H1 (cell line): ENCODE measurements around the gene CCDC169. TPM values are rescaled to one million over a fixed set of nuclear protein-coding genes. Genes with fewer than 3 reads are reported as not detected.

Experiments
- CTCF ChIA-PET: fragments of 300-600 bp; sonication (Branson Sonifier 250); formaldehyde crosslinking; loops from one replicate; lab custom pipeline; 2021; ENCODE audit not compliant: partially characterized antibody; lab: Charles Lee
- POLR2A ChIA-PET: fragments of 300-600 bp; sonication (Branson Sonifier 250); formaldehyde crosslinking; loops from one replicate; lab custom pipeline; 2021; ENCODE audit warnings: inconsistent platforms; ENCODE audit not compliant: partially characterized antibody; lab: Charles Lee
- DNase-seq, 2 experiments: peaks; one replicate each; pipeline versions ENCODE4 v3.0.0 to v3.0.0-alpha.2; 2010 to 2022; ENCODE audit warnings: low spot score in 2 of 2, low read depth in 1 of 2, mixed read lengths in 1 of 2
- FAIRE-seq: peaks from 2 replicates; lab custom pipeline; 2011; peaks lifted over from hg19 to GRCh38; lab: Jason Lieb, UNC
- H2AFZ ChIP-seq: 2 replicates; pipeline ENCODE4 v1.8.1; 2012; ENCODE audit warnings: low read length, inconsistent platforms
- H2AK5ac ChIP-seq: 2 replicates; pipeline ENCODE4 v1.6.1; 2013; ENCODE audit warnings: low read depth, low read length
- H2BK120ac ChIP-seq: replicated peaks from 2 replicates; pipeline ENCODE3; 2013; ENCODE audit warnings: low read depth, low read length, inconsistent platforms
- H2BK12ac ChIP-seq: 2 replicates; pipeline ENCODE4 v1.6.1; 2013; ENCODE audit warnings: low read depth, low read length
- H2BK15ac ChIP-seq: 2 replicates; pipeline ENCODE4 v1.6.1; 2013; ENCODE audit warnings: low read length
- H2BK20ac ChIP-seq: 2 replicates; pipeline ENCODE4 v1.6.1; 2013; ENCODE audit warnings: low read length
- H2BK5ac ChIP-seq: 2 replicates; pipeline ENCODE4 v1.6.1; 2013; ENCODE audit warnings: low read depth, low read length
- H3K14ac ChIP-seq: 2 replicates; pipeline ENCODE4 v1.6.1; 2013; ENCODE audit warnings: inconsistent platforms; ENCODE audit not compliant: insufficient read length
- H3K18ac ChIP-seq: 2 replicates; pipeline ENCODE4 v1.6.1; 2013; ENCODE audit warnings: low read length; ENCODE audit errors: extremely low read depth
- H3K23ac ChIP-seq: 2 replicates; pipeline ENCODE4 v1.6.1; 2013; ENCODE audit warnings: inconsistent platforms; ENCODE audit not compliant: insufficient read length
- H3K23me2 ChIP-seq: 2 replicates; pipeline ENCODE4 v1.6.1; 2013; ENCODE audit warnings: low read depth, low read length
- H3K27ac ChIP-seq: 2 replicates; pipeline ENCODE4 v1.6.1; 2011; ENCODE audit warnings: low read depth, low read length, inconsistent platforms
- H3K27me3 ChIP-seq, 4 experiments: replicated peaks in 1 of 4; 1 replicate in 1 of 4; 2 replicates in 3 of 4; pipeline versions ENCODE4 v1.6.1 to v1.8.1; 2011 to 2013; ENCODE audit warnings: low read length in 3 of 4, mild to moderate bottlenecking in 3 of 4, inconsistent platforms in 2 of 4, mixed read lengths in 2 of 4, moderate library complexity in 1 of 4; ENCODE audit not compliant: control insufficient read depth in 3 of 4, insufficient read depth in 3 of 4; ENCODE audit errors: extremely low read depth in 1 of 4
- H3K36me3 ChIP-seq, 4 experiments: 2 replicates each; pipeline versions ENCODE4 v1.6.1 to v1.8.1; 2011 to 2013; ENCODE audit warnings: mild to moderate bottlenecking in 4 of 4, low read length in 3 of 4, moderate library complexity in 2 of 4, control low read depth in 1 of 4, inconsistent platforms in 1 of 4; ENCODE audit not compliant: insufficient read depth in 4 of 4, control insufficient read depth in 2 of 4
- H3K4ac ChIP-seq: replicated peaks from 2 replicates; pipeline ENCODE3; 2013; ENCODE audit warnings: low read length, low read depth, mixed read lengths, inconsistent platforms; ENCODE audit not compliant: insufficient read length
- H3K4me1 ChIP-seq, 4 experiments: replicated peaks in 1 of 4; 1 replicate in 1 of 4; 2 replicates in 3 of 4; pipeline versions ENCODE4 v1.6.1 to v1.8.1; 2011 to 2013; ENCODE audit warnings: low read length in 3 of 4, inconsistent platforms in 2 of 4, mixed read lengths in 1 of 4; ENCODE audit not compliant: insufficient read depth in 4 of 4, control insufficient read depth in 3 of 4
- H3K4me2 ChIP-seq, 2 experiments: 2 replicates each; pipeline versions ENCODE4 v1.6.1 to v1.8.1; 2011 to 2013; ENCODE audit warnings: low read depth in 2 of 2, low read length in 2 of 2, control low read depth in 1 of 2, inconsistent platforms in 1 of 2, mild to moderate bottlenecking in 1 of 2; ENCODE audit not compliant: insufficient read depth in 1 of 2
- H3K4me3 ChIP-seq, 4 experiments: fragments of 200-600, 300-600 bp in 1 of 4; sonication (generic), shearing (Covaris generic), sonication (Bioruptor Twin) in 1 of 4; 2 replicates each; pipeline versions ENCODE4 v1.5.1 to v1.8.1; 2011 to 2016; ENCODE audit warnings: low read length in 4 of 4, low read depth in 3 of 4, control low read depth in 2 of 4, inconsistent platforms in 2 of 4, mild to moderate bottlenecking in 2 of 4, mixed read lengths in 1 of 4, moderate library complexity in 1 of 4; ENCODE audit not compliant: insufficient read depth in 2 of 4; ENCODE audit errors: extremely low read depth in 1 of 4
- H3K56ac ChIP-seq: replicated peaks from 2 replicates; pipeline ENCODE3; 2013; ENCODE audit warnings: low read depth, mild to moderate bottlenecking, mixed read lengths, low read length, inconsistent platforms; ENCODE audit not compliant: insufficient read length
- H3K79me1 ChIP-seq: 2 replicates; pipeline ENCODE4 v1.6.1; 2013; ENCODE audit warnings: low read depth, low read length, control low read depth
- H3K79me2 ChIP-seq, 2 experiments: 2 replicates each; pipeline versions ENCODE4 v1.6.1 to v1.8.1; 2012 to 2013; ENCODE audit warnings: low read length in 2 of 2, mild to moderate bottlenecking in 2 of 2, inconsistent platforms in 1 of 2; ENCODE audit not compliant: insufficient read depth in 2 of 2, control insufficient read depth in 1 of 2
- H3K9ac ChIP-seq, 4 experiments: replicated peaks in 1 of 4; 1 replicate in 1 of 4; 2 replicates in 3 of 4; pipeline versions ENCODE4 v1.6.1 to v1.8.1; 2011 to 2013; ENCODE audit warnings: low read depth in 3 of 4, low read length in 3 of 4, control low read depth in 2 of 4, mild to moderate bottlenecking in 2 of 4, moderate library complexity in 2 of 4, inconsistent platforms in 1 of 4; ENCODE audit errors: extremely low read depth in 1 of 4
- H3K9me3 ChIP-seq, 2 experiments: 2 replicates each; pipeline versions ENCODE4 v1.6.1 to v1.8.1; 2012 to 2013; ENCODE audit warnings: mild to moderate bottlenecking in 2 of 2, moderate library complexity in 2 of 2, control low read depth in 1 of 2, inconsistent platforms in 1 of 2, low read depth in 1 of 2, low read length in 1 of 2, mixed read lengths in 1 of 2; ENCODE audit not compliant: insufficient read depth in 2 of 2
- H4K20me1 ChIP-seq, 2 experiments: replicated peaks in 1 of 2; 2 replicates each; pipeline versions ENCODE3 to v1.8.1; 2011 to 2013; ENCODE audit warnings: inconsistent platforms in 2 of 2, low read length in 2 of 2, mild to moderate bottlenecking in 1 of 2; ENCODE audit not compliant: insufficient read depth in 2 of 2, control insufficient read depth in 1 of 2
- H4K5ac ChIP-seq: 2 replicates; pipeline ENCODE4 v1.6.1; 2013; ENCODE audit warnings: low read length, low read depth, mixed read lengths, inconsistent platforms; ENCODE audit not compliant: insufficient read length
- H4K8ac ChIP-seq: 2 replicates; pipeline ENCODE4 v1.8.0; 2013; ENCODE audit warnings: mild to moderate bottlenecking, moderate library complexity, low read length, inconsistent platforms; ENCODE audit not compliant: insufficient read depth; ENCODE audit errors: extremely low read depth
- H4K91ac ChIP-seq: replicated peaks from 2 replicates; pipeline ENCODE3; 2013; ENCODE audit warnings: low read length, mixed read lengths, inconsistent platforms; ENCODE audit not compliant: insufficient read length
- CHD2 ChIP-seq: IDR thresholded peaks from 2 replicates; pipeline ENCODE4 v1.6.1; 2012; ENCODE audit warnings: low read length, improper control_type of control experiment
- CTBP2 ChIP-seq: IDR thresholded peaks from 2 replicates; pipeline ENCODE4 v1.7.0; 2011; ENCODE audit warnings: borderline replicate concordance, mild to moderate bottlenecking, moderate library complexity, mixed read lengths, low read length; ENCODE audit not compliant: insufficient read depth, insufficient read length
- E2F6 ChIP-seq: IDR thresholded peaks from 2 replicates; pipeline ENCODE4 v1.6.1; 2012; ENCODE audit warnings: inconsistent platforms
- EP300 ChIP-seq, 2 experiments: IDR thresholded peaks; 1 replicate in 1 of 2; 2 replicates in 1 of 2; pipeline ENCODE4 v1.6.1; 2011 to 2012; ENCODE audit warnings: low read depth in 2 of 2, low read length in 2 of 2, mild to moderate bottlenecking in 2 of 2, borderline replicate concordance in 1 of 2, inconsistent platforms in 1 of 2, moderate library complexity in 1 of 2
- EZH2 ChIP-seq: fragments of 200-600 bp; sonication (generic); IDR thresholded peaks from 2 replicates; pipeline ENCODE4 v1.7.1; 2012; ENCODE audit warnings: low read depth, mild to moderate bottlenecking, moderate library complexity, low read length, inconsistent platforms; ENCODE audit not compliant: severe bottlenecking
- KDM1A ChIP-seq: fragments of 200-600, 300-600 bp; sonication (generic); IDR thresholded peaks from 2 replicates; pipeline ENCODE4 v1.7.1; 2016; ENCODE audit warnings: mild to moderate bottlenecking, low read length, borderline replicate concordance
- NANOG ChIP-seq: IDR thresholded peaks from 2 replicates; pipeline ENCODE4 v1.6.1; 2011; ENCODE audit warnings: low read length, low read depth, mild to moderate bottlenecking, inconsistent platforms; ENCODE audit not compliant: insufficient read depth, poor library complexity, severe bottlenecking
- RFX5 ChIP-seq: IDR thresholded peaks from 2 replicates; pipeline ENCODE4 v1.6.1; 2011; ENCODE audit warnings: low read depth, low read length, improper control_type of control experiment, borderline replicate concordance
- SP2 ChIP-seq: IDR thresholded peaks from 2 replicates; pipeline ENCODE4 v1.6.1; 2012; ENCODE audit warnings: mild to moderate bottlenecking, low read length, inconsistent platforms
- SP4 ChIP-seq: IDR thresholded peaks from 2 replicates; pipeline ENCODE4 v1.6.1; 2012; ENCODE audit warnings: low read length, inconsistent platforms
- TAF1 ChIP-seq: IDR thresholded peaks from 2 replicates; pipeline ENCODE4 v1.6.1; 2011; ENCODE audit warnings: mild to moderate bottlenecking, low read depth, low read length
- USF2 ChIP-seq: IDR thresholded peaks from 2 replicates; pipeline ENCODE4 v1.6.1; 2011; ENCODE audit warnings: low read length, improper control_type of control experiment
- WGBS, 2 experiments: shearing (Covaris generic) in 1 of 2; methylation state at CpG; one replicate each; pipeline versions ENCODE4 v1.1.6 to v1.1.7; 2013 to 2015; ENCODE audit warnings: low lambda C conversion rate in 2 of 2, mixed read lengths in 2 of 2, inconsistent platforms in 1 of 2, low coverage in 1 of 2, missing lambda C conversion rate in 1 of 2; ENCODE audit not compliant: insufficient replicate concordance in 2 of 2, insufficient coverage in 1 of 2, insufficient read length in 1 of 2; ENCODE audit errors: extremely low coverage in 1 of 2, missing lambda C conversion rate in 1 of 2; 5-methylcytosine and 5-hydroxymethylcytosine counted together
- polyA plus RNA-seq, 7 experiments: library from polyadenylated mRNA; depleted of rRNA in 3 of 7; stranded (reverse) in 5 of 7; unstranded in 2 of 7; fragments of >200 nt in 5 of 7; fragments of 200-250 nt in 2 of 7; gene quantifications; 1 replicate in 5 of 7; 2 replicates in 1 of 7; 4 replicates in 1 of 7; pipeline versions ENCODE4 v1.2.1 to v1.2.3, GENCODE V29; 2011 to 2013; ENCODE audit warnings: missing spikeins in 2 of 7, mixed read lengths in 2 of 7
- total RNA-seq: library from RNA; stranded (reverse); fragmentation: NEBNext Ultra II Directional; extraction: Animal tissue kit (Norgen Biotek cat#: 25700); gene quantifications from 2 replicates; pipeline ENCODE4 v1.2.1, GENCODE V29; 2021

The CCDC169 gene
- total and polyA plus RNA-seq, 2 of the 8 experiments (the other 6 are each of a cell fraction or from before 2014, with no cell fraction given), result 7.2 to 44.0 TPM

DNA sequence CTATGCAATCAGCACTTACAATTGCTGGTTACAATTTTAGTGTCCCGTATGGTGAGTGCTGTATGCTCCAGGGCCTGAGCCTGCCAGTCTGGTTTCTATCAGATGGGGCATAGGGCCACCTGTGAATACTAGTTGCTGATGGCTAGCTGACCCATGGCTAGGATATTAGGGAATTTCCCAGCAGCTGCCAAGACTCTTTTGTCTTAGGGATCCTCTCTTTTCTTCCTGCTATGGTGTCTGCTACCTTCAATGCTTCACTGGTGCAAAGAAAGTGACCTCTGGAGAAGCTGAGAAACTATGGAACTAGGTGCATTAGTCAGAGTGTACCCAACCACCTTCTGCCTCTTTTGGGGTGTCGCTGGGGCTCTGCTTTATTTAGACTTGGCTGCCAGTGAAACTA lies 11.6 kb downstream of the CCDC169 start:
- Histone ChIP-seq H3K4me2 (no peak overlapping the region), H3K4ac (no peak overlapping the region), H4K5ac (no peak overlapping the region), H3K79me2 (peaks cover 0 to 8% of the 10 kb centered on the region in 2 experiments; a peak in 1 of 4 replicates), H3K27me3 (no peaks in the 10 kb centered on the region), H2AFZ (no peak overlapping the region), H3K14ac (no peak overlapping the region), H4K91ac (no peak overlapping the region), H3K9ac (no peak overlapping the region), H2BK120ac (no peak overlapping the region), H4K20me1 (no peaks in the 10 kb centered on the region), H3K4me1 (no peaks in the 10 kb centered on the region), H2BK5ac (no peak overlapping the region), H2BK20ac (no peak overlapping the region), H3K18ac (no peak overlapping the region), H3K9me3 (peaks cover 30% of the 10 kb centered on the region in 2 experiments), H3K56ac (no peak overlapping the region), H3K23ac (no peak overlapping the region), H3K36me3 (peaks cover 0 to 46% (median 17%) of the 10 kb centered on the region in 4 experiments; a peak in 4 of 8 replicates), H2BK15ac (no peak overlapping the region), H3K4me3 (no peak overlapping the region), H3K27ac (no peak overlapping the region), H2BK12ac (no peak overlapping the region), H3K79me1 (peaks cover 2% of the 10 kb centered on the region; the same call in 1 of the 2 replicates), H2AK5ac (no peak overlapping the region), H3K23me2 (no peaks in the 10 kb centered on the region), H4K8ac (no peak overlapping the region)
- 94% methylated on average over 2 of the region's 2 CpGs; no CpG with 5 or more reads in 1 of the 2 experiments for WGBS, 2 experiments
- ChIA-PET POLR2A (no interaction called here), CTCF (no interaction called here)
- no peak for DNase-seq
- no peak for FAIRE-seq
- TF ChIP-seq CTBP2 (no peak), RFX5 (no peak), TAF1 (no peak), EZH2 (no peak), NANOG (no peak), CHD2 (no peak), USF2 (no peak), KDM1A (no peak), SP2 (no peak), E2F6 (no peak), EP300 (IDR thresholded peaks at IDR 0.05; ENCODE audit: borderline replicate concordance in 1 of 2, low read depth in 2 of 2, low read length in 2 of 2) (no peak), SP4 (no peak)
